SK-N-SH (cell line): ENCODE measurements around the gene IKBKE. TPM values are rescaled to one million over a fixed set of nuclear protein-coding genes. Genes with fewer than 3 reads are reported as not detected.

Source experiments
- CTCF ChIA-PET: fragments of 300-600, 350-600 bp; formaldehyde crosslinking; extraction: SDS; loops from one replicate; lab custom pipeline; 2021; lab: Yijun Ruan, JAX
- POLR2A ChIA-PET: fragments of 350-600 bp; sonication (Branson Sonifier 250); formaldehyde crosslinking; extraction: SDS; loops from one replicate; lab custom pipeline; 2020; ENCODE audit warnings: antibody characterized with exemption, inconsistent platforms; lab: Yijun Ruan, JAX
- DNase-seq: peaks from one replicate; pipeline ENCODE4 v3.0.0; 2012
- H2AFZ ChIP-seq: fragments of 200-600 bp; sonication (generic); 2 replicates; pipeline ENCODE4 v1.8.1; 2016; ENCODE audit warnings: antibody characterized with exemption, mild to moderate bottlenecking, low read depth
- H3F3A ChIP-seq: fragments of 200-600 bp; sonication (generic); replicated peaks from 2 replicates; pipeline ENCODE3; 2016; ENCODE audit warnings: antibody characterized with exemption, mild to moderate bottlenecking; ENCODE audit not compliant: insufficient read depth
- H3K27ac ChIP-seq, 2 experiments: fragments of 200-500 bp in 1 of 2; fragments of 200-600 bp in 1 of 2; sonication (Bioruptor generic) in 1 of 2; sonication (generic), shearing (Covaris generic) in 1 of 2; 2 replicates each; pipeline versions ENCODE4 v1.5.1 to v1.6.1; 2014 to 2016; ENCODE audit warnings: low read depth in 2 of 2, inconsistent platforms in 1 of 2, low read length in 1 of 2, mild to moderate bottlenecking in 1 of 2, mixed read lengths in 1 of 2
- H3K27me3 ChIP-seq: fragments of 200-600 bp; sonication (generic), shearing (Covaris generic); 2 replicates; pipeline ENCODE4 v1.6.1; 2016; ENCODE audit warnings: mixed run types; ENCODE audit not compliant: insufficient read depth
- H3K36me3 ChIP-seq, 2 experiments: fragments of 200-500 bp in 1 of 2; fragments of 200-600 bp in 1 of 2; sonication (Bioruptor generic) in 1 of 2; sonication (generic) in 1 of 2; replicated peaks in 1 of 2; 2 replicates each; pipeline versions ENCODE3 to v1.5.1; 2014 to 2016; ENCODE audit warnings: low read length in 1 of 2, mild to moderate bottlenecking in 1 of 2; ENCODE audit not compliant: insufficient read depth in 2 of 2, control insufficient read depth in 1 of 2
- H3K4me1 ChIP-seq, 2 experiments: fragments of 200-500 bp in 1 of 2; fragments of 200-600 bp in 1 of 2; sonication (Bioruptor generic) in 1 of 2; sonication (generic), shearing (Covaris generic) in 1 of 2; 2 replicates each; pipeline versions ENCODE4 v1.5.1 to v1.6.1; 2014 to 2016; ENCODE audit warnings: low read depth in 1 of 2, low read length in 1 of 2, mixed run types in 1 of 2; ENCODE audit not compliant: insufficient read depth in 2 of 2, control insufficient read depth in 1 of 2
- H3K4me2 ChIP-seq: fragments of 200-600 bp; sonication (generic), shearing (Covaris generic); 2 replicates; pipeline ENCODE4 v1.6.1; 2017; ENCODE audit warnings: mixed run types
- H3K4me3 ChIP-seq, 2 experiments: fragments of 200-500 bp in 1 of 2; fragments of 200-600 bp in 1 of 2; sonication (Bioruptor generic) in 1 of 2; sonication (generic), shearing (Covaris generic) in 1 of 2; 2 replicates each; pipeline versions ENCODE4 v1.5.1 to v1.8.1; 2014 to 2016; ENCODE audit warnings: low read depth in 2 of 2, inconsistent platforms in 1 of 2, low read length in 1 of 2, mild to moderate bottlenecking in 1 of 2, mixed read lengths in 1 of 2, moderate library complexity in 1 of 2
- H3K79me2 ChIP-seq: fragments of 200-600 bp; sonication (generic); 2 replicates; pipeline ENCODE4 v1.8.1; 2017; ENCODE audit warnings: mild to moderate bottlenecking; ENCODE audit not compliant: insufficient read depth
- H3K9ac ChIP-seq: fragments of 200-600 bp; sonication (generic); 2 replicates; pipeline ENCODE4 v1.6.1; 2017; ENCODE audit warnings: mixed run types
- H3K9me2 ChIP-seq: fragments of 200-600 bp; sonication (generic); 2 replicates; pipeline ENCODE4 v1.6.1; 2017; ENCODE audit warnings: mixed run types
- H3K9me3 ChIP-seq: fragments of 200-600 bp; sonication (generic); 2 replicates; pipeline ENCODE4 v1.6.1; 2017; ENCODE audit warnings: mixed run types, mild to moderate bottlenecking, moderate library complexity
- H4K20me1 ChIP-seq: fragments of 200-600 bp; sonication (generic); 2 replicates; pipeline ENCODE4 v1.6.1; 2017; ENCODE audit warnings: mild to moderate bottlenecking, mixed run types; ENCODE audit not compliant: insufficient read depth
- ELF1 ChIP-seq: IDR thresholded peaks from 2 replicates; pipeline ENCODE4 v1.4.0; 2012
- EP300 ChIP-seq, 2 experiments: IDR thresholded peaks; 2 replicates each; pipeline versions ENCODE4 v1.4.0 to v1.6.1; 2012; ENCODE audit warnings: borderline replicate concordance in 1 of 2, low read depth in 1 of 2, low read length in 1 of 2
- FOXJ3 ChIP-seq: sonication (generic); formaldehyde crosslinking; IDR thresholded peaks from 2 replicates; pipeline ENCODE4 v1.5.1; 2020; ENCODE audit warnings: mild to moderate bottlenecking, missing genetic modification reagents
- FOXM1 ChIP-seq: IDR thresholded peaks from 2 replicates; pipeline ENCODE4 v1.4.0; 2012; ENCODE audit warnings: low read depth, mild to moderate bottlenecking
- GATA2 ChIP-seq: sonication (generic); formaldehyde crosslinking; IDR thresholded peaks from 2 replicates; pipeline ENCODE4 v1.5.0; 2020; ENCODE audit warnings: mild to moderate bottlenecking, missing genetic modification reagents
- MEF2A ChIP-seq: IDR thresholded peaks from 2 replicates; pipeline ENCODE4 v1.4.0; 2012; ENCODE audit warnings: low read depth, borderline replicate concordance
- POLR2AphosphoS5 ChIP-seq: IDR thresholded peaks from 2 replicates; pipeline ENCODE4 v1.6.1; 2012; ENCODE audit warnings: low read depth, low read length
- RAD21 ChIP-seq: IDR thresholded peaks from 2 replicates; pipeline ENCODE4 v1.6.1; 2012; ENCODE audit warnings: mild to moderate bottlenecking, low read length
- RCOR1 ChIP-seq: fragments of 150-350 bp; IDR thresholded peaks from 2 replicates; pipeline ENCODE4 v1.6.1; 2017; ENCODE audit warnings: antibody characterized with exemption, low read length
- SIN3A ChIP-seq: IDR thresholded peaks from 2 replicates; pipeline ENCODE4 v1.6.1; 2012; ENCODE audit warnings: low read depth, mild to moderate bottlenecking, low read length, moderate library complexity, borderline replicate concordance
- SMC3 ChIP-seq: IDR thresholded peaks from 2 replicates; pipeline ENCODE4 v1.6.1; 2012; ENCODE audit warnings: low read depth, low read length, improper control_type of control experiment
- TEAD4 ChIP-seq: IDR thresholded peaks from 2 replicates; pipeline ENCODE4 v1.4.0; 2012; ENCODE audit warnings: mild to moderate bottlenecking, borderline replicate concordance; ENCODE audit not compliant: insufficient read depth
- YY1 ChIP-seq: IDR thresholded peaks from 2 replicates; pipeline ENCODE4 v1.4.0; 2012; ENCODE audit warnings: low read depth, mild to moderate bottlenecking
- WGBS: methylation state at CpG from one replicate; pipeline ENCODE4 v1.1.6; 2017; ENCODE audit warnings: low lambda C conversion rate; 5-methylcytosine and 5-hydroxymethylcytosine counted together
- polyA plus RNA-seq, 3 experiments: library from polyadenylated mRNA; depleted of rRNA; stranded (reverse); fragments of >200 nt; gene quantifications; 2 replicates each; pipeline ENCODE4 v1.2.3, GENCODE V29; 2012
- TF ChIP-seq, protein P1 (sequence below): IDR thresholded peaks from 2 replicates; pipeline ENCODE4 v1.6.1; 2012; ENCODE audit warnings: mild to moderate bottlenecking, low read depth, low read length, moderate library complexity
- TF ChIP-seq, protein P2 (sequence below): IDR thresholded peaks from 2 replicates; pipeline ENCODE4 v1.4.0; 2012; ENCODE audit warnings: low read depth, borderline replicate concordance
- TF ChIP-seq, protein P3 (sequence below): fragments of 150-350 bp; IDR thresholded peaks from 2 replicates; pipeline ENCODE4 v1.6.1; 2016; ENCODE audit warnings: mild to moderate bottlenecking, low read depth, low read length
- TF ChIP-seq, protein P4 (sequence below): fragments of 200-600 bp; sonication (generic); IDR thresholded peaks from 2 replicates; pipeline ENCODE4 v1.6.1; 2017; ENCODE audit warnings: antibody characterized with exemption, mild to moderate bottlenecking, moderate library complexity
- TF ChIP-seq, protein P5 (sequence below): fragments of 150-350 bp; IDR thresholded peaks from 2 replicates; pipeline ENCODE4 v1.6.1; 2017; ENCODE audit warnings: antibody characterized with exemption, low read length, low read depth, borderline replicate concordance

Gene IKBKE
- polyA plus RNA-seq, 1 of the 3 experiments (the other 2 are of a cell fraction), result 14.5 TPM

DNA sequence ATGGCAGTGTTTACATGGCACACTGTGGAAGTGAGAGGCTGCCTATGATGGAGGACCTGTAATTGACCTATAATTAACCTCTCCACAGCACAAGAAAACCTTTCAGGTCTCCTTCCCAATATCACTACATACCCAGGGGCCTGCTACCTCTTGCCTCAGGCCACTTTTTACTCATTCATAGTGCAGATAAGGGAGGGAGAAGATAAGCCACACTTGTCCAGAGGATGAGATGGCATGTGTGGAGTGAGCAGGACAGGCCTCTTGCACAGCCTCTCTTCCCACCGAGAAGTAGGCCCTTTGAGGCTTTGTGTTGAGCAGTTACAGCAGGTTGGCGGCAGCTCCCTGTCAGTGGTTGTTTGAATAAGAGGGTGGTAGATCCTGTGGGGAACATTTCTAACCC is 31.1 kb upstream of the IKBKE start (continued):
- TF ChIP-seq, protein P1, sequence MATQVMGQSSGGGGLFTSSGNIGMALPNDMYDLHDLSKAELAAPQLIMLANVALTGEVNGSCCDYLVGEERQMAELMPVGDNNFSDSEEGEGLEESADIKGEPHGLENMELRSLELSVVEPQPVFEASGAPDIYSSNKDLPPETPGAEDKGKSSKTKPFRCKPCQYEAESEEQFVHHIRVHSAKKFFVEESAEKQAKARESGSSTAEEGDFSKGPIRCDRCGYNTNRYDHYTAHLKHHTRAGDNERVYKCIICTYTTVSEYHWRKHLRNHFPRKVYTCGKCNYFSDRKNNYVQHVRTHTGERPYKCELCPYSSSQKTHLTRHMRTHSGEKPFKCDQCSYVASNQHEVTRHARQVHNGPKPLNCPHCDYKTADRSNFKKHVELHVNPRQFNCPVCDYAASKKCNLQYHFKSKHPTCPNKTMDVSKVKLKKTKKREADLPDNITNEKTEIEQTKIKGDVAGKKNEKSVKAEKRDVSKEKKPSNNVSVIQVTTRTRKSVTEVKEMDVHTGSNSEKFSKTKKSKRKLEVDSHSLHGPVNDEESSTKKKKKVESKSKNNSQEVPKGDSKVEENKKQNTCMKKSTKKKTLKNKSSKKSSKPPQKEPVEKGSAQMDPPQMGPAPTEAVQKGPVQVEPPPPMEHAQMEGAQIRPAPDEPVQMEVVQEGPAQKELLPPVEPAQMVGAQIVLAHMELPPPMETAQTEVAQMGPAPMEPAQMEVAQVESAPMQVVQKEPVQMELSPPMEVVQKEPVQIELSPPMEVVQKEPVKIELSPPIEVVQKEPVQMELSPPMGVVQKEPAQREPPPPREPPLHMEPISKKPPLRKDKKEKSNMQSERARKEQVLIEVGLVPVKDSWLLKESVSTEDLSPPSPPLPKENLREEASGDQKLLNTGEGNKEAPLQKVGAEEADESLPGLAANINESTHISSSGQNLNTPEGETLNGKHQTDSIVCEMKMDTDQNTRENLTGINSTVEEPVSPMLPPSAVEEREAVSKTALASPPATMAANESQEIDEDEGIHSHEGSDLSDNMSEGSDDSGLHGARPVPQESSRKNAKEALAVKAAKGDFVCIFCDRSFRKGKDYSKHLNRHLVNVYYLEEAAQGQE, result no peak
- TF ChIP-seq, protein P2, sequence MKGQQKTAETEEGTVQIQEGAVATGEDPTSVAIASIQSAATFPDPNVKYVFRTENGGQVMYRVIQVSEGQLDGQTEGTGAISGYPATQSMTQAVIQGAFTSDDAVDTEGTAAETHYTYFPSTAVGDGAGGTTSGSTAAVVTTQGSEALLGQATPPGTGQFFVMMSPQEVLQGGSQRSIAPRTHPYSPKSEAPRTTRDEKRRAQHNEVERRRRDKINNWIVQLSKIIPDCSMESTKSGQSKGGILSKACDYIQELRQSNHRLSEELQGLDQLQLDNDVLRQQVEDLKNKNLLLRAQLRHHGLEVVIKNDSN, result no peak
- no peak for TF ChIP-seq TEAD4

DNA sequence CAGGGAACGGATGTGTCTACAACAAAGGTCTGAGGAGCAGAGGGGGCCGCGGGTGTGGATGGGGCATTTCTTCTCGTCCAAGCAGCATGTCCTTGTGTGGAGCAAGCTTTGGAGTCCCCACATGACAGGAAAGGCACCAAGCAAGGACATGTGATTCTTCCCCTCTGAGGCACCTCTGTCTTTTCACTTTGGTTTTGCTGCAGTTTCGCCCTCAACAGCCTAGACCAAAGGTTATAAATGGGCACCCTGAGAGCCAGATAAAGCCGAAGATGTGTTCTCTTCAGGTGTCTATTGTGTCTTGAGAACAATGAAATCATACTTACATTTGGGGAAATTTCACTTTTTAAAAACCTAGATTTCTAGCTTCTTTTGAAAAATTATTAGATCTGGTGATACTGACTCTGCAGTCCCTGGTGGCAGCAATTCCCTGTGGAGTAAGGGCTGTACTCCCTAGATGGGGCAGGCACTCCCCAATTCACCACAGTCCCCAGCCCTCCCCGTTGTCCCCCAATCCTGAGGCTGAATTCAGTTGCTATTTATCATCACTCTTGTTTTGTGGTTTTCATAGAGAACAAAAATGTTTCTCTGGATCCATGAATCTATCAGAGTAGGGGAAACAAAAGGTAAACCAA is 28.8 kb upstream of the IKBKE start:
- Histone ChIP-seq H3K9ac (no peak overlapping the region), H3K4me3 (no peak overlapping the region), H3F3A (no peaks in the 10 kb centered on the region), H3K4me2 (no peak overlapping the region), H3K9me3 (no peaks in the 10 kb centered on the region), H3K27ac (no peak overlapping the region), H2AFZ (no peak overlapping the region), H4K20me1 (no peaks in the 10 kb centered on the region), H3K4me1 (peaks cover 0 to 8% of the 10 kb centered on the region in 2 experiments; a peak in 1 of 4 replicates), H3K79me2 (no peaks in the 10 kb centered on the region; the same call in 1 of the 2 replicates), H3K9me2 (no peaks in the 10 kb centered on the region), H3K27me3 (no peaks in the 10 kb centered on the region), H3K36me3 (peaks cover 58 to 85% of the 10 kb centered on the region in 2 experiments)
- TF ChIP-seq FOXM1 (no peak), RAD21 (no peak), SIN3A (no peak), GATA2 (CRISPR knock-in tag) (no peak), SMC3 (no peak), MEF2A (no peak), POLR2AphosphoS5 (no peak), FOXJ3 (no peak), YY1 (no peak), RCOR1 (no peak), EP300 (IDR thresholded peaks at IDR 0.05; ENCODE audit: borderline replicate concordance in 1 of 2, low read depth in 1 of 2, low read length in 1 of 2) (no peak), ELF1 (no peak)
- TF ChIP-seq, protein P3, sequence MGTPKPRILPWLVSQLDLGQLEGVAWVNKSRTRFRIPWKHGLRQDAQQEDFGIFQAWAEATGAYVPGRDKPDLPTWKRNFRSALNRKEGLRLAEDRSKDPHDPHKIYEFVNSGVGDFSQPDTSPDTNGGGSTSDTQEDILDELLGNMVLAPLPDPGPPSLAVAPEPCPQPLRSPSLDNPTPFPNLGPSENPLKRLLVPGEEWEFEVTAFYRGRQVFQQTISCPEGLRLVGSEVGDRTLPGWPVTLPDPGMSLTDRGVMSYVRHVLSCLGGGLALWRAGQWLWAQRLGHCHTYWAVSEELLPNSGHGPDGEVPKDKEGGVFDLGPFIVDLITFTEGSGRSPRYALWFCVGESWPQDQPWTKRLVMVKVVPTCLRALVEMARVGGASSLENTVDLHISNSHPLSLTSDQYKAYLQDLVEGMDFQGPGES, result no peak
- TF ChIP-seq, protein P4, sequence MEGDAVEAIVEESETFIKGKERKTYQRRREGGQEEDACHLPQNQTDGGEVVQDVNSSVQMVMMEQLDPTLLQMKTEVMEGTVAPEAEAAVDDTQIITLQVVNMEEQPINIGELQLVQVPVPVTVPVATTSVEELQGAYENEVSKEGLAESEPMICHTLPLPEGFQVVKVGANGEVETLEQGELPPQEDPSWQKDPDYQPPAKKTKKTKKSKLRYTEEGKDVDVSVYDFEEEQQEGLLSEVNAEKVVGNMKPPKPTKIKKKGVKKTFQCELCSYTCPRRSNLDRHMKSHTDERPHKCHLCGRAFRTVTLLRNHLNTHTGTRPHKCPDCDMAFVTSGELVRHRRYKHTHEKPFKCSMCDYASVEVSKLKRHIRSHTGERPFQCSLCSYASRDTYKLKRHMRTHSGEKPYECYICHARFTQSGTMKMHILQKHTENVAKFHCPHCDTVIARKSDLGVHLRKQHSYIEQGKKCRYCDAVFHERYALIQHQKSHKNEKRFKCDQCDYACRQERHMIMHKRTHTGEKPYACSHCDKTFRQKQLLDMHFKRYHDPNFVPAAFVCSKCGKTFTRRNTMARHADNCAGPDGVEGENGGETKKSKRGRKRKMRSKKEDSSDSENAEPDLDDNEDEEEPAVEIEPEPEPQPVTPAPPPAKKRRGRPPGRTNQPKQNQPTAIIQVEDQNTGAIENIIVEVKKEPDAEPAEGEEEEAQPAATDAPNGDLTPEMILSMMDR, result no peak
- TF ChIP-seq, protein P5, sequence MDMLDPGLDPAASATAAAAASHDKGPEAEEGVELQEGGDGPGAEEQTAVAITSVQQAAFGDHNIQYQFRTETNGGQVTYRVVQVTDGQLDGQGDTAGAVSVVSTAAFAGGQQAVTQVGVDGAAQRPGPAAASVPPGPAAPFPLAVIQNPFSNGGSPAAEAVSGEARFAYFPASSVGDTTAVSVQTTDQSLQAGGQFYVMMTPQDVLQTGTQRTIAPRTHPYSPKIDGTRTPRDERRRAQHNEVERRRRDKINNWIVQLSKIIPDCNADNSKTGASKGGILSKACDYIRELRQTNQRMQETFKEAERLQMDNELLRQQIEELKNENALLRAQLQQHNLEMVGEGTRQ, result no peak
- WGBS, result 92% methylated on average over 7 of the region's 7 CpGs
- POLR2A ChIA-PET, result no interaction called here
- DNase-seq, result no peak
- CTCF ChIA-PET, result interaction anchor here (1.0 to 1.2 kb wide), 2 partner anchors 20 to 38 kb away, joined by 3 read pairs; no protein-coding TSS in a partner anchor
